ENCODE measurements around the gene BBC3.

- no peak for TF ChIP-seq CTCF (conservative IDR thresholded peaks at IDR 0.05; ENCODE audit: low read depth, low read length)
- no peak for TF ChIP-seq EZH2 (IDR thresholded peaks at IDR 0.05; ENCODE audit: borderline replicate concordance, low read depth, low read length, poor library complexity, severe bottlenecking)
These were observed 39.4 kb upstream of the BBC3 start for GRCh38 chr19:47270408-47270807.
